NB4 (cell line): ENCODE results near the gene CELSR1.

Experiments
- CTCF ChIP-seq: IDR thresholded peaks from one replicate; pipeline ENCODE4 v1.5.1; 2012; ENCODE audit warnings: low read depth, low read length
- MAX ChIP-seq: IDR thresholded peaks from 2 replicates; pipeline ENCODE4 v1.6.1; 2011; ENCODE audit warnings: low read depth, low read length
- POLR2A ChIP-seq: IDR thresholded peaks from 2 replicates; pipeline ENCODE4 v1.6.1; 2011; ENCODE audit warnings: mild to moderate bottlenecking; ENCODE audit not compliant: insufficient read length; ENCODE audit errors: extremely low read depth

GRCh38 chr22:46512683-46513082, 24.7 kb downstream of the CELSR1 start:
- no peak for TF ChIP-seq POLR2A
- TF ChIP-seq CTCF = no peak
- TF ChIP-seq MAX = no peak
